Smooth muscle cell (in vitro differentiated cells): ENCODE results near the gene CNKSR3. TPM values are rescaled to one million over a fixed set of nuclear protein-coding genes. Genes with fewer than 3 reads are reported as not detected.
"Not testable (repeated sequence)": the region's sequence is repeated elsewhere in the genome, so short reads cannot be mapped to it uniquely, and the experiment has no call there.

Experiments used
- DNase-seq: peaks from one replicate; lab custom pipeline; 2025; ENCODE audit not compliant: unreplicated experiment; lab: John Stamatoyannopoulos, UW
- H2AFZ ChIP-seq: fragments of 200-600 bp; sonication (generic); 2 replicates; pipeline ENCODE4 v1.6.0; 2016; ENCODE audit warnings: antibody characterized with exemption, low read depth, mild to moderate bottlenecking
- H3F3A ChIP-seq: fragments of 200-600 bp; sonication (generic); 2 replicates; pipeline ENCODE4 v1.6.0; 2017; ENCODE audit warnings: antibody characterized with exemption, low read depth
- H3K27ac ChIP-seq: fragments of 200-600 bp; sonication (generic); 2 replicates; pipeline ENCODE4 v1.5.1; 2016; ENCODE audit warnings: low read depth, mild to moderate bottlenecking
- H3K27me3 ChIP-seq: fragments of 200-600 bp; sonication (generic); 2 replicates; pipeline ENCODE4 v1.6.1; 2016; ENCODE audit warnings: low read depth, mild to moderate bottlenecking
- H3K36me3 ChIP-seq: fragments of 200-600 bp; sonication (generic); 2 replicates; pipeline ENCODE4 v1.5.1; 2016; ENCODE audit warnings: low read depth
- H3K4me1 ChIP-seq: fragments of 200-600 bp; sonication (generic); 2 replicates; pipeline ENCODE4 v1.5.1; 2016; ENCODE audit warnings: low read depth
- H3K4me2 ChIP-seq: fragments of 200-600 bp; sonication (generic); 2 replicates; pipeline ENCODE4 v1.6.0; 2016; ENCODE audit warnings: mild to moderate bottlenecking
- H3K4me3 ChIP-seq: fragments of 200-600 bp; sonication (generic); 2 replicates; pipeline ENCODE4 v1.5.1; 2016; ENCODE audit warnings: mild to moderate bottlenecking
- H3K79me2 ChIP-seq: fragments of 200-600 bp; sonication (generic); 2 replicates; pipeline ENCODE4 v1.6.0; 2016; ENCODE audit warnings: low read depth, mild to moderate bottlenecking
- H3K9ac ChIP-seq: fragments of 200-600 bp; sonication (generic); 2 replicates; pipeline ENCODE4 v1.6.0; 2016; ENCODE audit warnings: low read depth
- H3K9me3 ChIP-seq: fragments of 200-600 bp; sonication (generic); replicated peaks from 2 replicates; pipeline ENCODE4 v1.5.1; 2016; ENCODE audit warnings: low read depth
- H4K20me1 ChIP-seq: fragments of 200-600 bp; sonication (generic); 2 replicates; pipeline ENCODE4 v1.6.0; 2016; ENCODE audit warnings: low read depth
- CTCF ChIP-seq: fragments of 200-600 bp; sonication (generic); IDR thresholded peaks from 2 replicates; pipeline ENCODE4 v1.5.1; 2017; ENCODE audit warnings: borderline replicate concordance, mild to moderate bottlenecking, antibody characterized with exemption; ENCODE audit not compliant: insufficient read depth, poor library complexity, severe bottlenecking
- WGBS: methylation state at CpG from one replicate; pipeline ENCODE4 v1.1.7; 2016; ENCODE audit warnings: low lambda C conversion rate; 5-methylcytosine and 5-hydroxymethylcytosine counted together
- polyA plus RNA-seq: library from polyadenylated mRNA; unstranded; fragments of >200 nt; fragmentation: Nextera tagmentation; extraction: Ambion mirVana; gene quantifications from 2 replicates; pipeline ENCODE4 v1.2.1, GENCODE V29; 2016
- total RNA-seq: library from RNA; depleted of rRNA; stranded (reverse); fragments of >200 nt; gene quantifications from 2 replicates; pipeline ENCODE4 v1.2.3, GENCODE V29; 2014

Gene CNKSR3
- total and polyA plus RNA-seq, 2 experiments from 2014 or later: 5.0 to 5.5 TPM

GRCh38 chr6:154518396-154518795 lies 7.9 kb upstream of the CNKSR3 start:
- TF ChIP-seq CTCF: no peak
- no peak for DNase-seq

GRCh38 chr6:154516276-154516675 lies 5.8 kb upstream of the CNKSR3 start:
- H3K4me3 ChIP-seq: no peak overlapping the region
- no peak overlapping the region for H3K27ac ChIP-seq
- DNase-seq: no peak
- peaks cover 5% of the 10 kb centered on the region for H3F3A ChIP-seq
- no peak overlapping the region for H3K4me2 ChIP-seq
- H3K79me2 ChIP-seq: no peaks in the 10 kb centered on the region
- no peak for TF ChIP-seq CTCF
- peaks cover 13% of the 10 kb centered on the region for H3K4me1 ChIP-seq
- H3K9me3 ChIP-seq: no peaks in the 10 kb centered on the region
- WGBS: 85% methylated on average over 5 of the region's 5 CpGs
- no peak overlapping the region for H3K9ac ChIP-seq
- H3K36me3 ChIP-seq: no peaks in the 10 kb centered on the region
- H3K27me3 ChIP-seq: no peaks in the 10 kb centered on the region
- no peak overlapping the region for H2AFZ ChIP-seq
- H4K20me1 ChIP-seq: no peaks in the 10 kb centered on the region

More at GRCh38 chr6:154518396-154518795, 7.9 kb upstream of the CNKSR3 start:
- no peak overlapping the region for H3K27ac ChIP-seq
- no peaks in the 10 kb centered on the region for H3K79me2 ChIP-seq
- H3K9ac ChIP-seq: no peak overlapping the region
- H3K27me3 ChIP-seq: no peaks in the 10 kb centered on the region
- no peak overlapping the region for H3K4me3 ChIP-seq
- H2AFZ ChIP-seq: no peak overlapping the region
- H3K4me2 ChIP-seq: no peak overlapping the region
- no peaks in the 10 kb centered on the region for H3K9me3 ChIP-seq
- no peaks in the 10 kb centered on the region for H4K20me1 ChIP-seq
- H3K4me1 ChIP-seq: peaks cover 12% of the 10 kb centered on the region
- H3F3A ChIP-seq: no peaks in the 10 kb centered on the region
- 80% methylated on average over 5 of the region's 6 CpGs for WGBS
- H3K36me3 ChIP-seq: no peaks in the 10 kb centered on the region

GRCh38 chr6:154515826-154516225 lies 5.3 kb upstream of the CNKSR3 start:
- Histone ChIP-seq H3K9ac (no peak overlapping the region), H2AFZ (peak overlapping the region; percentile 31), H3K79me2 (no peaks in the 10 kb centered on the region), H3K4me2 (no peak overlapping the region), H3K9me3 (no peaks in the 10 kb centered on the region), H3F3A (peaks cover 5% of the 10 kb centered on the region), H3K4me3 (no peak overlapping the region), H3K36me3 (no peaks in the 10 kb centered on the region), H3K4me1 (peaks cover 18% of the 10 kb centered on the region), H3K27ac (no peak overlapping the region), H4K20me1 (no peaks in the 10 kb centered on the region), H3K27me3 (no peaks in the 10 kb centered on the region)
- TF ChIP-seq CTCF: no peak
- WGBS: 83% methylated on average over 7 of the region's 7 CpGs
- DNase-seq: no peak

- WGBS: 79% methylated on average over 3 of the region's 3 CpGs
- H4K20me1 ChIP-seq, H2AFZ ChIP-seq, H3K4me2 ChIP-seq, H3K27ac ChIP-seq, H3K4me3 ChIP-seq, H3K27me3 ChIP-seq, H3K9me3 ChIP-seq, H3F3A ChIP-seq, H3K36me3 ChIP-seq, DNase-seq, H3K9ac ChIP-seq, H3K79me2 ChIP-seq: not testable (repeated sequence)
- peaks cover 15% of the 10 kb centered on the region for H3K4me1 ChIP-seq
These were observed 4.6 kb upstream of the CNKSR3 start for GRCh38 chr6:154515076-154515475.
